Right forelimb (tissue), 1 donor: Measurements from ENCODE around the gene OR7G2.
"Not testable (repeated sequence)": the region's sequence is repeated elsewhere in the genome, so short reads cannot be mapped to it uniquely, and the experiment has no call there.

ENCODE experiments used
- DNase-seq: peaks from one replicate; pipeline ENCODE4 v3.0.0-alpha.2; 2018

Gene OR7G2

DNA sequence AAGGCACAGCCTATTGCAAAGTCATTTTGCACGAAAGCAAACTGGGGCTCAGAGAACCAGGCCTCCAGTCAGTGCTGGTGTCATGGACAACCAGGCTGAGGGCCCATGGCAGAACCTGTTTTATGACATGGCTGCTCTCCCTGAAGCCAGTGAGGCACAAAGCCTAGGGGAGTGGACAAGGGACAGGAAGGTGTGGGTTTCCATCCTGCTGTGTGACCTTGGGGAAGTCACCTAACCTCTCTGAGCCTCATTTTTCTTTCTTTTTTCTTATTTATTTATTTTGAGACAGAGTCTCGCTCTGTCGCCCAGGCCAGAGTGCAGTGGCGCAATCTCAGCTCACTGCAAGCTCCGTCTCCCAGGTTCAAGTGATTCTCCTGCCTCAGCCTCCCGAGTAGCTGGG is 35.6 kb downstream of the OR7G2 start:
- DNase-seq = not testable (repeated sequence)

DNA sequence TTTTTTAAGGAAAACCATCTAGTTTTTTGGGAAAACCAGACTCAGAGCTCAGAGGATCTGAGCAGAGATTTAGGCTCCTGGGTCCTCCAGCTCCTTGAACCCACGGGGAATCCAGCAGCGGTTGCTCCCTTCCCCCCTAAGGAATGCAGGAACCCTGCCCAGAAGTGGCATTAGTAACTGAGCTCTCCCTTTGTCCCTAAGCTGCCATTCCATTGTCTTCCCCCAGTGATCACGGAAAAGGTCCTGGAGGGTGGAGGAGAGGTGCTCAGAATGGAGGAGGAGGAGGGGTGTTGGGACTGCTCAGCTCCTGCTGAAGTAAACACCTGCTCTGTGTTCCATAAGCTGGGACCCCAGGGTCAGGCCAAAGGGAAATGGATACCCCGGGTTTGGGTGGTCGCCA is 37.2 kb downstream of the OR7G2 start:
- DNase-seq = no peak

DNA sequence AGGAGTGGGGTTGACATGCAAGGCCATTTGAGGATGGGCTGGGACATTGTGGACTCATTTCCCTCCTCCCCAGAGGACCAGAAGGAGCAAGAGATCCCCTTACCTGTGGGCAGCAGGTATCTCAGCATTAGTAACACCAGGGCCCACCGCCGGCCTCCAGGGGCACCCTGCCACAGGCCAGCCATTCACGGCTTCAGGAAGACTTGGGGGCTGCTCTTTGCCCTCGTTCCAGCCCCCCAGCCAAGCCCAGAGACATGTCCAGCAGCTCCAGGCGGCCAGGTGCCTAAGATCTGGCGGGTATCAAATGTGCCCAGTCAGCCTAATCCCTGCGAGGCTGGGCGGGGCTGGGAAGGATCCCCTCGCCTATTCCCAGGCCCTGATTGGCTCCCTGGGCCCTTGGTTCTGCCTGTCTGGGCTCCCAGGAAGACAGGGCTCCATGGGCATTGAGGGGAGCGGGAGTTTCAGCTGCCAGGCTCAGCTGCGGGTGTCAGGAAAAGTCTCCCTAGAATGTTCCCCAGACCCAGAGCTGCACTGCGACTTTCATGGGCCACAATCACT is 41.7 kb downstream of the OR7G2 start:
- no peak for DNase-seq

DNA sequence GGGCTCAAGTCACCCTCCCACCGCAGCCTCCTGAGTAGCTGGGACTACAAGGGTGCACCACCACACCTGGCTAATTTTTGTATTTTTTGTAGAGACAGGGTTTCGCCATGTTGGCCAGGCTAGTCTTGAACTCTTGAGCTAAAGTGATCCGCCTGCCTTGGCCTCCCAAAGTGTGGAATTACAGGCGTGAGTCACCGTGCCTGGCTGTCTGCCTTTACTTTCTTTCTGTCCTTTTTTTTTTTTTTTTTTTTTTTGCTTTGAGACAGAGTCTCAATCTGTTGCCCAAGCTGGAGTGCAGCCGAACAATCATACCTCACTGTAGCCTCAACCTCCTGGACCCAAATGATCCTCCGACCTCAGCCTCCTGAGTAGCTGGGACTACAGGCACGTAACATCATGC is 45.4 kb downstream of the OR7G2 start:
- DNase-seq = no peak

DNA sequence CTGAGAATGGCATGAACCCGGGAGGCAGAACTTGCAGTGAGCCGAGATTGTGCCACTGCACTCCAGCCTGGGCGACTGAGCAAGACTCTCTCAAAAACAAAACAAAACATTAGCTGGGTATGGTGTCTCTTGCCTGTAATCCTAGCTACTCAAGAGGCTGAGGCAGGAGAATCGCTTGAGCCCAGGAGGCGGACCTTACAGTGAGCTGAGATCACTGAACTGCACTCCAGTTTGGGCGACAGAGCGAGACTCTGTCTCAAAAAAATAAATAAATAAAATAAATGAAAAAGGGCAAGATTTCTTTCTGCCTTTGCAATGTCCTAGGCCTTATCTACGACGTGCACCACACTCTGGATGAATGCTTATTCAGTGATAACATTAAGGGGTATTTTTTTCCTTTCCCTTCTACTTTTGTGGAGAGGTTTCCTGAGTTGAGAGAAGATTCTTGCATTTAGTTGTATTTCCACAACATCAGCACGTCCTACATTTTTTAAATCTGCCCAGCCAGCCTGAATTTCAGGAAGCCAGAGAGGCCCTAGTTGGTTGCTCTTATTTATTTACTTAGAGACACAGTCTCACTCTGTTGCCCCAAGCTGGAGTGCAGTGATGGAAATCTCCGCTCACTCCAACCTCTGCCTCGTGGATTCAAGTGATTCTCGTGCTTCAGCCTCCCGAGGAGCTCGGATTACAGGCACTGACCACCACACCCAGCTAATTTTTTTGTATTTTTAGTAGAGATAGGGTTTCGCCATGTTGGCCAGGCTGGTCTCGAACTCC is 46.5 kb downstream of the OR7G2 start:
- DNase-seq = no peak

DNA sequence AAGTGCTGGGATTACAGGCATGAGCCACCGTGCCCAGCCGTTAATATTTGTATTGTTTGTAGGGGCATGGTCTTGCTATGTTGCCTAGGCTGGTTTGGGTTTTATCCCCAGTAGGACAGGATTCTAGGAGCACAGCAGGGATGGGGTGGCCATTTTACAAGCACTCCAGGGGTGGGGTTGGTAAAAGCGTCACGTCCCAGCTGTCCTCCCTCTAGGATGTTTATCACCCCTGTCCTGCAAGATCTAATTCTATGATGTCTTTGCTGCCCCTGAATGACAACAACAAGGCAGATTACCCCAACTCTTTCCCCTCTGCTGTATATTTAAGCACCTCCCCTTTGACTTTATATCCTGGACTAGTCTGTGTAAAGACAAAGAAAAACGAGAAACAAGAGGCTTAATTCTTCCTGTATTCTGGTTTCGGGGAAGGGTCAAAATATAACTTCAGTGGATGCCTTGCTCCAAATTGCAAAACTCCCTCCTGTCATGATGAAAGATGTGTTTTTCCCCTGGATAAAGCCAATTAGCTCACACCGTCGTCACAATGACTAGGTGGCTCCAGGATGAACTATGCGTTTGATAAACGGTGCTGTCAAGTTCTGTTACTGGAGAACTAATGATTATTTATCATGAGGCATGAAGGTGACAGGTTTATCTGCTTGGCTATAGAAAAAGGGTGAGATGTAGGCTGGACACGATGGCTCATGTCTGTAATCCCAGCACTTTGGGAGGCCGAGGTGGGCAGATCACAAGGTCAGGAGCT is 48.2 kb downstream of the OR7G2 start:
- DNase-seq = no peak

DNA sequence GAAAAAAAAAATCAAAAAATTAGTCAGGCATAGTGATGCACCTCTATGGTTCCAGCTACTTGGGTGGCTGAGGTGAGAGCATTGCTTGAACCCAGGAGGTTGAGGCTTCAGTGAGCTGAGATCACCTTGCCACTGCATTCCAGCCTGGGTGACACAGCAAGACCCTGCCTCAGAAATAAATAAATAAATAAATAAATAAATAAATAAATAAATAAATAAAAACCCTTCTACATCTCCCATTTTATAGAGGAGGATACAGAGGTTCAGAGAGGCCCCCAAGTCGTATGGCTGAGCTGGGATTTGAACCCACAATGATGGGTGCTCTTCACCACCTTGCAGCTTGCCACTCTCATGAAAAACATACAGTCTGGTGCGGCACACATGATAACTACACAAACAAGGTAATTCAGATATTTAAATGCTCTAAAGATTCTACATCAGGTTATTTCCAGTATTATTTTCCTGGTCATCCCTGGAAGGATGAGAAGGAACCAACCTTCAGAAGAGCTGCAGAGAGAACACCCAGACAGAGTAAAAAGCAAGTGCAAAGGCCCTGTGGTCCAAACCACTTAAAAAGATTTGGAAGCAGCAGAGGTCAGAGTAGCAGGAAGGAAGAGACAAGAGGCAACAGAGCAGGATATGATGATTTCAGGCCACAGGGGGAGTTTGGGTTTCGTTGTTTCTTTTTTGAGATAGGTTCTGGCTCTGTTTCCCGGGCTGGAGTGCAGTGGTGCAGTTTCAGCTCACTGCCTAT is 49.6 kb downstream of the OR7G2 start:
- DNase-seq = no peak

DNA sequence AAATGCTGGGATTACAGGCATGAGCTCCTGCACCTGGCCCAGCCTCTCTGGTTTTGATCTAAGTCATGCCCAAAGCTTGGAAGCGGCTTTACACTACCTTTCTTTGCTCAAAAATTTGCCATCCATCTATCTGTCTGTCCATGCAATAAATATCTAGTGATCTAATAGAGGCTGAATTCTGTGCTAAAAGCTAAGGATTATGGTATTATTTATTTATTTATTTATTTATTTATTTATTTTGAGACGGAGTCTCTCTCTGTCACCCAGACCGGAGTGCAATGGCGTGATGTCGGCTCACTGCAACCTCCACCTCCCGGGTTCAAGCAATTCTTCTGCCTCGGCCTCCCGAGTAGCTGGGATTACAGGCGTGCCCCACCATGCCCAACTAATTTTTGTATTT is 51.1 kb downstream of the OR7G2 start:
- DNase-seq = not testable (repeated sequence)

DNA sequence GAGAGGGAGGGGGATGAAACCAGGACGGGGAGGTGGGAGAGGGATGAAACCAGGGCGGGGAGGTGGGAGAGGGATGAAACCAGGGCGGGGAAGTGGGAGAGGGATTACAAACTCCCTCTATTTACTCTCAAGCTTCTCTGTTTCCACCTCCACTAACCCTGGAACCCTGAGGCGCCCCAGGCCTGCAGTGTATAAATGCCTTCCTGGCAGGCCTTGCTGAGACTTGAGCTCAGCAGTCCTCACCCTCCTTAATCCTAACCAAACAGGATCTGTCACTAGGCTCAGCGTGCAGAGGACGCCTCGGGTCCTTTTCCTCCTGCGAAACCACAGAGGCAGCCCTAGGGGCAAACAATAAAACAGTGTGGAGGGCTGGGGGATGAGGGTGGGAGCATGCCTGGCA is 52.5 kb downstream of the OR7G2 start:
- no peak for DNase-seq

DNA sequence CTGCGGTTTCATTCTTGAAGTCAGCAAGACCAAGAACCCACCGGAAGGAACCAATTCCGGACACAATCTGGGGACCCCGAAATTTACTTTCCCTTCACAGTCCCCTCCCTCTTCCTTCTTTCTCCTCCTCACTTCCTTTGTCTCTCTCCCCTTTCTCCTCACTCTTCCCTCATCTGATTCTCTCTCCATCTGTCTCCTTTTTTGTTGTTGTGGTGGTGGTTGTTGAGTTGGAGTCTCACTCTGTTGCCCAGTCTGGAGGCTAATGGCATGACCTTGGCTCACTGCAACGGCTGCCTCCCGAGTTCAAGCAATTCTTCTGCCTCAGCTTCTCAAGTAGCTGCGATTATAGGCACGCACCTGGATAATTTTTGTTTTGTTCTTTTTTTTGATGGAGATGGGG is 53.1 kb downstream of the OR7G2 start:
- DNase-seq = no peak

DNA sequence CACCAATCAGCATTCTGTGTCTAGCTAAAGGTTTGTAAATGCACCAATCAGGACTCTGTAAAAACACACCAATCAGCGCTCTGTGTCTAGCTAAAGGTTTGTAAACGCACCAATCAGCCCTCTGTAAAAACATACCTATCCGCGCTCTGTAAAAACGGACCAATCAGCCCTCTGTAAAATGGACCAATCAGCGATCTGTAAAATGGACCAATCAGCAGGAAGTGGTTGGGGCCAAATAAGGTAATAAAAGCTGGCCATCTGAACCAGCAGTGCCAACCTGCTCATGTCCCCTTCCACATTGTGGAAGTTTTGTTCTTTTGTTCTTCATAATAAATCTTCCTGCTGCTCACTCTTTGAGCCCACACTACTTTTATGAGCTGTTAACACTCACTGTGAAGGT is 53.6 kb downstream of the OR7G2 start:
- DNase-seq = not testable (repeated sequence)

DNA sequence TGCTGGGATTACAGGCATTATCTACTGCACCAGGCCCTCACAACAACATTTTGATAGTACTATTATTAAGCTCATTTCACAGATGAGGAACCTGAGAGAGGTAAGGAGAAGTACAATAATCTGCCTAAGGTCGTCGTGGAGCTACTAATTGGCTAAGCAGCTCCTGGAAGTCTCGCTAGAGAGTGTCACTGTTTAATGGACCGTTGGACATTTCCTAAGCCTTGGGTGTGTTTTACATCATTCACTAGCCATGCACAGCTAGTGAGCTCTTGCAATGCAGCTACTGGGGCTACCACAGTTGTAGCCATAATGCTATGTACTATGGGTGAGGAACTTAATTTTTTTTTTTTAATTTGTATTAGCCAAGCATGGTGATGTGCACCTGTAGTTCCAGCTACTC is 54.4 kb downstream of the OR7G2 start:
- DNase-seq = no peak
